Stimulated activated naive CD8-positive, alpha-beta T cell treated with anti-CD3 and anti-CD28 coated beads, Interleukin-15, Interleukin-2, amounts not matched to agents 100 U/mL and 50 U/mL, for 24 hours (primary cell): ENCODE data around the gene SIVA1.

Experiments
- ATAC-seq: fragments of 150-1000 bp; cut with Tn5 transposase; one replicate; pipeline ENCODE4 v1.10.0; 2021
- DNase-seq: peaks from one replicate; pipeline ENCODE4 v3.0.0; 2021

SIVA1 gene

DNA sequence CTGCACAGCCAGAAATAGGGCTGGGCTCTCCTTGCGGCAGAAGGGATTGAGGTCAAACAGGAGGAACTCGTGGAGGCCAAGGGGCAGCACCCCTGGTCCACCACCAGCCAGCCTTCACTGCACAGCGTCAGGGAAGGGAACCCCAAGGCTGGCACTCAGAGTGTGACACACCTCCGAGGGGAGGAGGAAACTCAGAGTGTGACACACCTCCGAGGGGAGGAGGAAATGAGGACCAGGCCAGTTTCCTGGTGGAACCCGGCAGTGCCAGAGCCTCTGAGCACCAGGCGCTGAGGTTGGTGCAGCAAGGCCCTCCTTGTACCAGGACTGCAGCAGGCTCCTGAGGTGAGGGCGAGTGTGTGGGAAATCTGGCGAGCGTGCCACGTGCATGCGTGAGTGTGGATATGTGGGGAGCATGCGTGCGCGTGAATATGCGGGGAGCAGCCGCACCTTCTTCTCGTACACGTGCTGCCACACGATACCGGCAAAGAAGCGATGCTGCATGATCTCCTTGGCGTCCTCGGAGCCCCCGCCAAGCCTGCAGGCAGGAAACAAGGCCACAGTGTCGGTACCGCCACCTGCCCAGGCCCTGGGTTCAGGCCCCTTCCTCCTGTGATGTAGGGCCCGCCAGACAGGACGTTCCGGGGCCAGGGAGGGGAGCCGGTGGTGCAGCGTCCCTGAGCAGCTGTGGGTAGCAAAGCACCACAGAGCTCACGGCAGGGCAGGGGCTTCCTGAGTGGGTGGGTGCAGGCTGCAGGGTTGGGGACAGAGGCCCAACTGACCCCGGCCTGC is 19.2 kb downstream of the SIVA1 start:
- DNase-seq (no peak), ATAC-seq (no peak)

- no peak for DNase-seq
- ATAC-seq, result no peak
These were observed 20.0 kb downstream of the SIVA1 start for GRCh38 chr14:104772707-104773504.

DNA sequence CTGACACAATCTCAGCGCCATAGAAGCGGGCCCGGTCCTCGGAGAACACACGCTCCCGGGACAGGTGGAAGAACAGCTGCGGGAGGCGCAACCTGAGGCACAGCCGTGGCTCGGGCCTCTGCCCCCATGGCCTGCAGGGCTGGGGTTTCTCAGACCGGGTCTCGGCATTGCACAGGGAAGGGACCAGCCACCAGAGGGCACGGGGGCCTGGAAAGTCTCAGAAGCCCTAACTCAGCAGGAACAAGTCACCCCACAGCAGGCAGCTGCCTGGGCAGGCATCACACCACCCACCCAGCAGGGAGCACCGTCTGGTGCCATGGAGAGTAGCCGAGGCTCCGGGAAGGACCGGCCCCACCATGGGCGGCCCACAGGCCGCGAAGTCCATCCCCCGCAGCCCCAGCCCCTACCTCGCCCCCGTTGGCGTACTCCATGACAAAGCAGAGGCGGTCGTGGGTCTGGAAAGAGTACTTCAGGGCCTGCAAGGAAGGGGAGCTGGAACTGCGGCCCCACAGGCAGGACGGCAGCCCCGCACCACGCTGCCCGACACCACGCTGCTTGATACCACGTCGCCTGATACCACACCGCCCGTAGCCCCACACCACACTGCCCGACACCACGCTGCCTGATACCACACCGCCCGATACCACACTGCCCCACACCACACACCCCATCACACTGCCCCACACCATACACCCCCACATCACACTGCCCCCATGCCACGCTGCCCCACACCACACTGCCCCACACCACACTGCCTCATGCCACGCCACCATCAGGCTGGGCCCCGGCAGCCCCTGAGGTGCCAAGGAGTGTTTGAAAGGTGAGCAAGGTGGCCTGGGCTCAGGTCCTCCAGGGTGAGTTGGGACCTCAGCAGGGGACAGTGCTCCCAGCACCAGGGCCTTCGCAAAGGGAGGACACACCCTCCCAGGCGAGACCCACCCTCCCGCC is 20.8 kb downstream of the SIVA1 start:
- no peak for DNase-seq
- ATAC-seq, result no peak

DNA sequence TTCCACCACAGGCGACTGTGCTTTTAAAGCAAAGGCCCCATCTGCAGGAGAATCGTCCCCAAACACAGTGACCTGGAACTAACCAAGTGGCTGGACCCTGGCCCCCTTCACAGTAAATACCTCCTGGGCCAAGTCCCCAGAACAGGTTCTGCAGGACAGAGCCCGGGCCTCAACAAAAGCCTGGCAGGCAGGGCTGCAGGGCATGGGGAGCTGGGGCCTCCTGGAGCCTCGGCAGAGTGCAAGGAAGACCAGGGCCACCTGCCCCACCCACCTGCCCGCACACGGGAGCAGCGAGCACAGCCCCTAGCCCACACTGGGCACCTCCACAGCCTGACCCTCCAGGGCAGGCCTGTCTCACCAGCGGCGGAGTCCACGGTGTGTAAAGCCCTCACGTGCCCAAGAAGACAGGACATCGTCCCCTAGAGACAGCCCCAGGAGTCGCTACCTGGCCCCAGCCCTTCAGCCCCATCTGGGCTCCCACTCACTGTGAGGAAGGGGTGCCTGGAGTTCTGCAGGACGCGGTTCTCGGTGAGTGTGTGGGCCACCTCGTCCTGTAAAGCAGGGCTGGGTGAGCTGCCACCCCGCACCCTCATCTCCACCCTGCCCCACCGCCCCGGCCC is 21.6 kb downstream of the SIVA1 start:
- ATAC-seq (no peak), DNase-seq (no peak)

GRCh38 chr14:104775073-104775489 is 22.1 kb downstream of the SIVA1 start:
- no peak for ATAC-seq
- no peak for DNase-seq

DNA sequence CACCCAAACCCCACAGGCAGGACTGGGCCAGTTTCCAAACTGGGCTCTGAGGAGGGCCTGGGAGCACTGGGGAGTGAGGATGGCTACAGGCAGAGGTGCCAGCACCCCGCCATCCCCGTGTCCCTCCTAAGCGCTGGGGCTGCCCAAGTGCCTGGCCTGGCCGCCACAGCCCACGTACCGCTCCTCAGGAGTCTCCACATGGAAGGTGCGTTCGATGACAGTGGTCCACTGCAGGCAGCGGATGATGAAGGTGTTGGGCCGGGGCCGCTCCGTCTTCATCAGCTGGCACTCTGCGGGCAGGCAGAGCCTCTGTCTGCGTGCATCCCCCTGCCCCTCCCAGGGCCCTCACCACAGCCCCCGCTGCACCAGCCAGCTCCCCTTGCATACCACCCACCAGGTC is 23.5 kb downstream of the SIVA1 start:
- ATAC-seq (no peak), DNase-seq (no peak)

DNA sequence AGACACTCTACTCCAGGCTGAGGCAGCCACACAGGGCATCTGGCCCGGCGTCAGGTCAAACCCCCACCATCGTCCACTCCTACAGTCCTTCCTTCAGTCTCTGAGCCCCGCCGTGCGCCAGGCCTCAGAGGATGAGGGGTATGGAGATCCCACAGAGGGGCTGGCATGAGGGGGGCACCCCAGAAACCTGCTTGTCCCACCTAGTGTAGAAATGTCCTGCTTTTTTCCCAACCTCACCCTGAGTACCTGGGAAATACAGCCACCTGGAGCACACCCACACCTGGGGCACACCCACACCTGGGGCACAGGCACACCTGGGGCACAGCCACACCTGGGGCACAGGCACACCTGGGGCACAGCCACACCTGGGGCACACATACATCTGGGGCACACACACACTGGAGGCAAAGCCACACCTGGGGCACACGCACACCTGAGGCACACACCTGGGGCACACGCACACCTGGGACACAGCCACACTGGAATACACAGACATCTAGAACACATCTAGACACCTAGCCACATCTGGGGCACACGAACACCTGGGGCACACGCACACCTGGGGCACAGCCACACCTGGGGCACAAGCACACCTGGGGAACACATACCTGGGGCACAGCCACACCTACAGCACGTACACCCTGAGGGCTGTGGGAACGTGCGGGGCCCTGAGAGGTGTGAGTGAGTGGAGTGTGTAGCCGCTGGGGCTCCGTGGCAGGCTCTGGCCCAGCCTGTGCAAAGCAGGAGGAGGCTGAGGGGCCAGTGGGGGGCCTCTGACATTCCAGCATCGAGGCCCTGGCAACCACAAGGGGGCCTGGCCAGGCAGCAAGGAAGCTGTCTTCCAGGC is 24.2 kb downstream of the SIVA1 start:
- no peak for ATAC-seq

GRCh38 chr14:104777808-104778249 is 24.9 kb downstream of the SIVA1 start:
- ATAC-seq (no peak), DNase-seq (no peak)

More for the DNA sequence above, 24.2 kb downstream of the SIVA1 start:
- DNase-seq, result no peak

DNA sequence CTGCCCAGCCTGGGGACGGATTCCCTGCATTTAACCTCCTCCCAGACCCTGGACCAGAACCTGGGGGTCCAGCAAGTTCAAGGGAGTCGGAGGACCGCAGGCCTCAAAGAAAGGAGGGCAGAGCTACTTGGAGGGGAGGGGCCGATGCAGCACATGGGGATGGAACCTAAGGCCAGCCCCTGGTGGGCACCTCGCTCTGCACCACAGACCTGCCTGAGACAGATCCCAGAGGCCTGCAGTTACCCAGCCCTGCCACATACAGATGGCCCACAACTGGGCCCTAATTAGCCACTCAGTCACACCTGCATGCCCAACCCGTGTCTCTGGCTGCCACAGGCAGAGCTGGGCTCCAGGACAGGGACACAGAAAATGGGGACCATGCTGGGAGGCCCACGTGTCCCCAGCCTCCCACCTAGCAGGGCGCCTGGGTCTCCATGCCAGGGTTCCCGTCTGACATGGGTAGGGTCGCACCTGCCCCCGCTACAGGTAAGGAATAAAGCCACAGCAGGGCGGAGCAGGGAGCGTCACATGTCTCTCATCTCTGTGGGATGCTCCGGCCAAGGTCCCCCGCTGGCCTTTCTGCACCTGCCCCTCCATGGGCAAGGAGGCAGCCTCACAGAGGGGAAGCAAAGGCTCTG is 25.9 kb downstream of the SIVA1 start:
- DNase-seq, result no peak

DNA sequence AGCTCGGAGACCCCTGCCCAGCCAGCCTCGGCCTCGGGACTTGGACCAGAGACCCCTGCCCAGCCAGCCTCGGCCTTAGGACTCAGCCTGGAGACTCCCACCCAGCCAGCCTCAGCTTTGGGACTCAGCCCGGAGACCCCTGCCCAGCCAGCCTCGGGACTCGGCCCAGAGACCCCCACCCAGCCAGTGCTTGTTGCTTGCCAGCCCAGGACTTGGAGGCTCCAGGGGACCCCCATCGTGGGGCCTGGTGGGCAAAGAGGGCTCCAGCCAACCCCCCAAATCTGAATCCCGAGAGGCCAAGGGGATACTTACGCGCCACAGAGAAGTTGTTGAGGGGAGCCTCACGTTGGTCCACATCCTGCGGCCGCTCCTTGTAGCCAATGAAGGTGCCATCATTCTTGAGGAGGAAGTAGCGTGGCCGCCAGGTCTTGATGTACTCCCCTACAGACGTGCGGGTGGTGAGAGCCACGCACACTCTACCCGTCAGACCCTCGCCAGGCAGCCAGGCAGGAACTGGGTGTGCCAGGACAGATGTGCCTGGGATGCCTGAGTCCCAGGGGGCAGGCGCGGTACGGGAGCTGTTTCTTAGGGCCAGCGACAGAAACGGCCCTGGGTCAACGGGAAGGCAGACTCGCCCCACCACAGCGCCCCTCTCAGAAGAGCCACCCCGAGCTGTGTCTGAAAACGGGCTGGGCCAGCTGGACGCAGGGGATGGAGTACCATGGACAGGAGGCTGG is 27.0 kb downstream of the SIVA1 start:
- ATAC-seq (no peak), DNase-seq (no peak)

More for the DNA sequence above, 25.9 kb downstream of the SIVA1 start:
- ATAC-seq, result no peak

DNA sequence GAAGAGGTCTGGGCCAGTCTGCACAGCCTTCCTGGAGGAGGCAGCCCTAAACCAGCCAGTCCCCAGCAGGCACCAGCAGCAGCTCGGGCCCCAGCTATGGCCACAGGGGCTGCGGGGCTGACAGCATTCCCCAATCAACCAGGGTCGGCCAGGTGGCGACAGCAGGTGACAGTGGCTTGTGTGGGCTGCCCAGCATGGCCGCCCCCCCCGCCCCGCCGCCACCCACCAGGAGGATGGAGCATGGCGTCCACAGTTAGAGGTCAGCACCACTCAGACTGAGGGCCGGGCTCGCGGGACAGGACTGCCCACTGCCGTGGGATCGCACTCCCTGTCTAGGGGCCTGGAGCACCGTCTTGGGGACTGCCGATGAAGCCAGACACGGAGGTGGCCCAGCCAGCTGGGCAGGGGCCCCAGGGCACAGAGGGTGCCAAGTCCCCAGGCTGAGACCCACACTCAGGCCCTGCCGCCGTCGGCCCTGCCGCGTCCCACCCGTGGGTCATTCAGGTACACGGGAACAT is 27.6 kb downstream of the SIVA1 start:
- no peak for ATAC-seq
- DNase-seq, result no peak

GRCh38 chr14:104781271-104782077 is 28.5 kb downstream of the SIVA1 start:
- DNase-seq (no peak), ATAC-seq (no peak)

GRCh38 chr14:104782086-104782807 is 29.3 kb downstream of the SIVA1 start:
- ATAC-seq, result no peak
- no peak for DNase-seq

DNA sequence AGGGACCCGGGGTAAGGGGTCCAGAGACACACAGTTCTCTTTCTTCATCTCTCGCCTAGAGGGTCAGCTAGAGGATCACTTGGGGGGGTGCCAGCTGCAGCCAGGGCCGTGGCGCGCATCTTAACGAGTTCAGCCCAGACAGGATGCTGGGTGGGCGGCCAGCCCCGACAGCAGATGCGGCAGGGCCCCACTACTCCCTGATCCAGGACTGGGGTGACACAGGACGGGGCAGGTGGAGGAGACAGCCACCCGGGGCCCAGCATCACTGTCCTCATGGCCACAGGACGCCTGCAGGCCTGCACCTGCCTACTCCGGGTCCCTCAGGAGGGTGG is 29.8 kb downstream of the SIVA1 start:
- no peak for ATAC-seq
- DNase-seq, result no peak

- ATAC-seq (no peak), DNase-seq (no peak)
These were observed 30.7 kb downstream of the SIVA1 start for GRCh38 chr14:104783484-104784217.

DNA sequence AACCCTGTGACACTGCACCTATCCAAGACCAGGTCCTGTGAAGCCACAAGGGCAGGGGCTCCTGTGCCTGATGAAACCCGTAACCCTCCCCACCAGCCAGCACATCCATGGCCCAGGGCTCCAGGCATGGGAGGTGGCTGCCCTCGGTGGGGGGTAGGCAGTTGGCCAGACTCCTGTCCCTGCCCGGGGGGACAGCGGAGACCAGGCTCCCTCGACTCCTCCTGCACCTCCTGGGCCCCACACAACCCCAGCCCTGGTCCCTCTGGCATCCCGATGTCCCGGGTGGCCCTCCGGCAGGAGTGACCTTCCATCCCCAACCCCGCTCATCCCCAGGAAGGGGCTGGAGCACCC is 31.2 kb downstream of the SIVA1 start:
- no peak for DNase-seq
- no peak for ATAC-seq
